ENCODE results near the gene EPB41L2. TPM values are rescaled to one million over a fixed set of nuclear protein-coding genes. Genes with fewer than 3 reads are reported as not detected.

The EPB41L2 gene
- total and polyA plus RNA-seq, 10 donors: 19.3 to 210 (median 123) TPM

DNA sequence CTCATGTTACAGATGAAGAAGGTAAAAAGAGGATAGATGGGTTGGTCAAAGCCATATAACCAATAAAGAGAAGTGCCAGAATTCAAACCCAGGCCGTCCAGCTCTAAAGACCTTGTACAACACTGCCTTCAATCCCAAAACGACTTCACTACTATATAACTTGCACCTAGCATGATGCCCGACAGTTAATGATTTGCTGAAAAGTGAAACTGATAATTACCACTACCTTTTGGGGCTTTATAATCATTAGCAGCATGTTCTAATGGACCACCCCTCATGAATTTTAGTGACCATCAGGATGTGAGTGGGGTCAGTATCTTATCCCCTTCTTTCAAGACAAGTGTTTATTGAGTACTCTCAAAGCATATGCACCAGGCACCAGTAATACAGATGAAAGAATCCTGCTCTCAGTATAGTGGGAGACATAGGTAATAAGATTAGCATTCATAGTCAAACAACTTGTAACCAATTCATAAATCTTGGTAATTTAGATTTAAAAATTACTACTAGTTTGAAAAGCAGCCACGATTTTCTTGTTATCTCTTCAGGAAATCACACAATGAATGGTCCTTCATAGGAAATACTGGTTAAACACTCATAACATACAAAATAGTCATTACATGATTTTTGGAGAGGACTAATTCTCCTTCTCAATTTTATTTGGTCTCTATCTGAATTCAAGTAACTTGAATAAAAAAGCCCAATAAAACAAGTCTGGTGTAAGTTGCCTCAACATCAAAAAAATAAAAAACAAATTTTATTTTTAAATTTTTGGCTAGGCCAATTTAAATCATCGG, 98.0 kb downstream of the EPB41L2 start:
- no peak for TF ChIP-seq POLR2A (IDR thresholded peaks at IDR 0.05)
- TF ChIP-seq POLR2AphosphoS5 (IDR thresholded peaks at IDR 0.05): no peak
- no peak for TF ChIP-seq CTCF (IDR thresholded peaks at IDR 0.05 in 8 of 11, conservative IDR thresholded peaks at IDR 0.05 in 3 of 11)
- H3K27me3 ChIP-seq (replicated peaks in 1 of 7): no peaks in the 10 kb centered on the region
- intact Hi-C loops (cut with DNase I; ENCODE audit: low total_unique reads): no loop called here
- peak overlapping the region in 3 of 8 donors; percentile 7 to 40 (median 23) for H3K27ac ChIP-seq
- DNase-seq: no peak
- no peaks in the 10 kb centered on the region for H3K9me3 ChIP-seq
- H3K36me3 ChIP-seq: no peaks in the 10 kb centered on the region
- WGBS, 5 donors: 62 to 79% (median 71%) methylated on average over 5 of the region's 5 CpGs
- H3K4me1 ChIP-seq: peaks cover 8 to 70% (median 46%) of the 10 kb centered on the region in 6 donors
- H3K4me3 ChIP-seq: no peak overlapping the region

DNA sequence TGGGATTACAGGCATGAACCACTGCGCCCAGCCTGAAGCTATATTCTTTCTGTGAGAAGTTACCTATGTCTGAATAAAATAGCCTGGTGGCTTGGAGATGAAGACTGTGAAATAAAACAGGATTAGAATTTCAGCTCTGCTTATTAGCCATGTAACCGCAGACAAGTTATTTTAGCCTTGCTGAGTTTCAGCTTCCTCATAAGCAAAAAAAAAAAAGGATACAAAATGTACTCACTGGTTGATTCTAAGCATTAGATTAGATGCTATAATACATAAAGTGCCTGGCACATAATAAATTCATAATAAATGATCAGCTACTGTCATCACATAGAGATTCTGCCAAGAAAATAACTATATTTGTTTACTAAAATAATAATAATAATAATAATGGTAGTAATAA, 98.8 kb downstream of the EPB41L2 start:
- peaks cover 8 to 68% (median 44%) of the 10 kb centered on the region in 6 donors for H3K4me1 ChIP-seq
- DNase-seq: no peak
- WGBS, 5 donors: 87 to 96% (median 89%) methylated on average over 2 of the region's 2 CpGs
- H3K9me3 ChIP-seq: no peaks in the 10 kb centered on the region
- H3K27me3 ChIP-seq (replicated peaks in 1 of 7): no peaks in the 10 kb centered on the region
- H3K27ac ChIP-seq: peak overlapping the region in 2 of 8 donors; percentile 23 to 40
- intact Hi-C loops (cut with DNase I; ENCODE audit: low total_unique reads): no loop called here
- no peaks in the 10 kb centered on the region for H3K36me3 ChIP-seq
- no peak overlapping the region for H3K4me3 ChIP-seq
- TF ChIP-seq POLR2A (IDR thresholded peaks at IDR 0.05): no peak
- TF ChIP-seq POLR2AphosphoS5 (IDR thresholded peaks at IDR 0.05): no peak
- no peak for TF ChIP-seq CTCF (IDR thresholded peaks at IDR 0.05 in 8 of 11, conservative IDR thresholded peaks at IDR 0.05 in 3 of 11)

DNA sequence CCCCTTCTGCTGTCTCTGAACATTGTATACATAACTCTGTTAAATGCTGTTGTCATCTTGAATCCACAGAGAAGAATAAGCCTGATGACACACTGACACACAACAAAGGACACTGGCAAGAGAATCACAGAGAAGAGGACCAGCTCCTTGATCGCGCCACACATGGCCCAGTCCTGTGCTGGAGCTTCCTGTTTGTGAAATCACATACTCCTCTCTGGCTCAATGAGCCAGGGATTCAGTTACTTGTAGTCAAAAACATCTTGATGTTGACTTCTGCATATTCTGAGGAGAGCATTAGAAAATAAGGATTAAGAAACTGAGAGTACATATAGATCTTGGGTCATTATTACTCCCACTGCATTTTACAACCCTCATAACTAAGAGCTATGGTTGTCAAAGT, 100.1 kb downstream of the EPB41L2 start:
- TF ChIP-seq CTCF (IDR thresholded peaks at IDR 0.05 in 8 of 11, conservative IDR thresholded peaks at IDR 0.05 in 3 of 11) (no peak), POLR2AphosphoS5 (IDR thresholded peaks at IDR 0.05) (no peak), POLR2A (IDR thresholded peaks at IDR 0.05) (no peak)
- Histone ChIP-seq H3K4me3 (no peak overlapping the region), H3K4me1 (peaks cover 3 to 66% (median 37%) of the 10 kb centered on the region in 6 donors), H3K27ac (no peak overlapping the region), H3K27me3 (replicated peaks in 1 of 7) (no peaks in the 10 kb centered on the region), H3K36me3 (no peaks in the 10 kb centered on the region), H3K9me3 (no peaks in the 10 kb centered on the region)
- DNase-seq: no peak
- intact Hi-C loops (cut with DNase I; ENCODE audit: low total_unique reads): no loop called here
- WGBS, 5 donors: 21 to 59% (median 40%) methylated on average over 2 of the region's 2 CpGs

GRCh38 chr6:130961148-130961547, 101.9 kb downstream of the EPB41L2 start:
- Histone ChIP-seq H3K4me3 (no peak overlapping the region), H3K9me3 (no peaks in the 10 kb centered on the region), H3K4me1 (peaks cover 0 to 49% (median 29%) of the 10 kb centered on the region in 6 donors), H3K27ac (no peak overlapping the region), H3K27me3 (replicated peaks in 1 of 7) (no peaks in the 10 kb centered on the region), H3K36me3 (peaks cover 0 to 2% (median 0%) of the 10 kb centered on the region in 6 donors)
- DNase-seq: no peak
- intact Hi-C loops (cut with DNase I; ENCODE audit: low total_unique reads): no loop called here
- TF ChIP-seq POLR2A (IDR thresholded peaks at IDR 0.05): no peak
- WGBS, 5 donors: 71 to 86% (median 77%) methylated on average over 3 of the region's 3 CpGs

Measured in spleen (tissue), 11 donors.